NCI-H2081 (cell line): Measurements from ENCODE around the gene GABPB1.

ENCODE experiments used
- DNase-seq, 2 experiments: peaks; one replicate each; lab custom pipeline; 2025; lab: John Stamatoyannopoulos, UW

The GABPB1 gene

GRCh38 chr15:50241684-50242450 is 113.1 kb downstream of the GABPB1 start:
- no peak for DNase-seq

DNA sequence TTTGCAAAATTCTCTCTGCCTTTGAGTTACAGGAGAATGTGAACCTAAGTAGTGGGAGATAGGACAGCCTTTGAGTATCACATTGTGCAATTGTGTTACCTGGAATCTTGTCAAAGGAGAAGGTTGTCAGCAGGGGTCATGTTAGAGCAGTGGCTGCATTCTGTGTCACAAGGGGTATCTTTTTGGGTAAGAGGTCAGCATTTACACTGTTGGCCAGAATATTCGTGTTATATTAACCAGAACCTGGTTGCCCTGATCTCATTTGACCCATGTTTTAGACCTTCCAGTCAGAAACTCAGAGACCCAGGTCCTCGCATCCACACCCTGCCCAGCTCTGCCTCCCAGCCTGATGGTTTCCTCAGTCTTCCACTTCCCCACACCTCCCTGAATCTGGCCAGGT is 116.7 kb downstream of the GABPB1 start:
- DNase-seq, result no peak

DNA sequence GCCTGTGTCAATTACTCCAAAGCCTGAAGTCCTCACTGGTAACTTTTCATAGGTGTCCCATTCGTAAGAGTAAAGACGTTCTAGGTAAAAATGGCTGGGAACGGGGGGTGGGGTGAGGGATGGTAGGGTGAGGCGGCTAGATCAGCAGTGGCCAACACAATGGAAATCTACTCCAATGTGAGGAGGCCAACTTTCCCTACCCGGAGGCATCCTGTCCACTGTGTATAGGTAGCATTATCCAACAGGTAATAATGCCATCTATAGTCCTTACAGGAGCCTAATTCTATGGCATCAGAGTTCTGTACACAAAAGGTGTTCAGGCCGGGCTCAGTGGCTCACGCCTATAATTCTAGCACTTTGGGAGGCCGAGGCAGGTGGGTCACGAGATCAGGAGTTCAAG is 118.6 kb downstream of the GABPB1 start:
- no peak for DNase-seq

- DNase-seq, result no peak
Observed at GRCh38 chr15:50235794-50236193, 119.2 kb downstream of the GABPB1 start.

DNA sequence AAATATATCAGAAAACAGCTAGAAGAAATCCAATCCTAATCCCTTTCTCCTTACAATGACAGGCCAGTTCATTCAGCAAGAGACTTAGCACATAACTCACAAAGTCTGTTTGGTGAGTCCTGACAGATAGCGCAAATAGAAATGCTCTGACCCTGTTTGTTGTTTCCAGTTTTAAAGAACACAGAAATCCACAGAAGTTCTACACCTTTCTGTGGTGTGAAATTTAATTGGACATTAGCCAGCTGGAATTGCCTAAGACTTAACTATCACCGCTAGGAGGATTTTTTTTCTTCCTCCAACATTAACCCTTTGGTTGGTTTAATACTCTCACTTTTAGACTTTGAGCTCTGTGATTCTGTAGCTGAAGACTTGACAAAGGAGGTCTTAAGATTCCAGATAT is 120.2 kb downstream of the GABPB1 start:
- DNase-seq, result no peak

DNA sequence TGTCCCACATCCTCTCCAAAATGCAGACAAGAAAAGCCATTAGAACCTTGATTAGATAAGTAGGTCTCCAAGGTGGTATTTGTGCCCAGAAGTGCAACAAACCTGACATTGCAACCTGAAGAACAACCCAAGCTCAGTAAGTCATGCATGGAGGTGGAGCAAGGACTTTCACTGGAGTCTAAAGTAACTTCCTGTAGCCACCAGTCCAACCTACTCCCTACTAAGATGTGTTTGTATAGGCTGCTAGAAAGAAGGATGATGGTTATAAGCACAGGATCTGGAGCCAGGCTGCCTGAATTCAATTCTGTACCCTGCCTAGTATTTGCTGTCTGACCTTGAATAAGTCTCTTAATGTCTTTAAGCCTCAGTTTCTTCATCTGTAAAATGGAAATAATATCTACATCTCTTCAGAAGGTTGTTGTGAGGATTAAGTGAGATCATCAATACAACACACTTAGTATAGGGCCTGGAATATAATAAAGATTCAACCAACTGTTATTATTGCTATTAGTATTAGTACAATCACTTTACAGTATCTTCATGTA is 121.7 kb downstream of the GABPB1 start:
- no peak for DNase-seq

DNA sequence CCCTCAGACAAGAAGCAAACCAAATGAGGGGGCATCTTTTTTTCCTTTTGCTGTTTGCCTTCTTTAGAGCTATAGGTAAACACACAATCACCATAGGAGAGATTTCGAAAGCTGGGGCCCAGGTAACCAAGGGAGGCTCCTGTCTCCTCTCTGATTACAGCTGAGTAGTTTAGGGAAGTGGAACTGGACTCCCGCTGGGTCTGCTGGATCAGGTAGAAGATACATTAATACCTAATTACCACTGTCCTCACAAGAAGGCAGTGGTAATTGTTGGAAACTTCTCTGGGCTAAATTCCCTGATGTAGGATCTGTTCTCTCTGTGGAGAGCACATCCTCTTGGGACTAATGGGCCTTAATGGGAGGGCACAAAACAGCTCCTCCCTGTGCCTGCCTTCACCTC is 122.2 kb downstream of the GABPB1 start:
- no peak for DNase-seq

- DNase-seq, result no peak
Observed at GRCh38 chr15:50231761-50232160, 123.2 kb downstream of the GABPB1 start.

- no peak for DNase-seq
Observed at GRCh38 chr15:50229336-50229735, 125.7 kb downstream of the GABPB1 start.

- no peak for DNase-seq
Observed at GRCh38 chr15:50228866-50229265, 126.1 kb downstream of the GABPB1 start.

DNA sequence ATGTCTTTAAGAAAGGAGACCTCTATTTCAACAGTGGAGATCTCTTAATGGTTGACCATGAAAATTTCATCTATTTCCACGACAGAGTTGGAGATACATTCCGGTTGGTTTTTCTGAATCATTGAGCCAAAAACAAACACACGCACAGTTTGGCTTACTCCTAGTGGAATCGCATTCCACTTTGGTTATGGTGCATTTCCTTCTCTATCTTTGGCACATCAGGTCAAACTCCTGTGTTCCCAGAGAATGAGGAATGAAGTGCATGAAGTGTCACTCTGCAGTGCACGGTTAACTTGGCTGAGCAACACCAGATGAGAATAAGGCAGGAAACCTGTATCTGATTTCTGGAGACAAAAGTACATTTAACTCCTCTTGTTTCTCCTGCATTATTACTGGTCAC is 127.9 kb downstream of the GABPB1 start:
- no peak for DNase-seq

DNA sequence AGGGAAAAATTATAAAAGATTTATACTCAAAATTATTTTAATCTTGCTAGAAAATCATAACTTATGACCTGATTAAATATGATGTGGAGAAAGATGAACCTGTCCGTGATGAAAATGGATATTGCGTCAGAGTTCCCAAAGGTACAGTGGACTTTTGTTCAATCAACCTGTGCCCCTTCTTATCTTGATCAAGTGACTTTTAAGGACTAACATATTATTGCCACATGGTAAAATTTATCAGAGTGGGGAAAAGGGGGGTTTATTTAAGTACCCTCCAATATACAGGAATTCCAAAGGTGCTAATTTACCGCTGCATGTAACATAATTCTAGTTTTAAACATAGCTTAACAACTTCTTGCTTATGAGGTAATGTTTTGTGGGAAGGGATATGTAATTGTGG is 129.1 kb downstream of the GABPB1 start:
- DNase-seq, result no peak
